T-helper 17 cell (primary cell): ENCODE data around the gene RAB3B. TPM values are rescaled to one million over a fixed set of nuclear protein-coding genes. Genes with fewer than 3 reads are reported as not detected.

Experiments used
- total RNA-seq, 4 donors: library from RNA in 2 of 4; stranded (reverse) in 2 of 4; gene quantifications; one replicate each; pipeline ENCODE4 v1.2.3 and lab custom pipeline; 2022 to 2026

RAB3B gene
- total RNA-seq, 2 donors from 2014 or later, result 0.02 TPM; not detected in 1

Other genes with a start within 250 kb of the RAB3B start
- gene NRDC, start 112.0 kb downstream of the RAB3B start, total RNA-seq, result 100 to 1,000 TPM in 1 of 2 donors, 10 to 100 TPM in 1; 97.9 to 116 TPM
- gene KTI12, start 43.1 kb upstream of the RAB3B start, total RNA-seq, result 10 to 100 TPM; 19.9 to 23.2 TPM
- gene TXNDC12, start 64.5 kb upstream of the RAB3B start, total RNA-seq, result 10 to 100 TPM; 23.1 to 24.4 TPM
- 10 to 100 TPM; 33.6 to 40.6 TPM for gene BTF3L4, start 65.6 kb upstream of the RAB3B start, total RNA-seq
- 1 to 10 TPM; 3.7 to 5.7 TPM for gene ZFYVE9, start 151.4 kb upstream of the RAB3B start, total RNA-seq